ENCODE measurements around the gene NAA60. TPM values are rescaled to one million over a fixed set of nuclear protein-coding genes. Genes with fewer than 3 reads are reported as not detected.

NAA60 gene
- 38.2 TPM for total RNA-seq
- long read RNA-seq, transcript NAA60-229 (7 exons, 2,531 nt) = major isoform, 51 of 91 reads
- long read RNA-seq, transcript NAA60-214 (6 exons, 2,931 nt) = minor isoform, 8 of 91 reads
- long read RNA-seq, transcript NAA60-234 (2 exons, 578 nt) = minor isoform, 6 of 91 reads
- long read RNA-seq, partial matches to known transcripts = 7 of 91 reads
- long read RNA-seq, other reads (novel, unspliced or antisense) = 12 of 91 reads

DNA sequence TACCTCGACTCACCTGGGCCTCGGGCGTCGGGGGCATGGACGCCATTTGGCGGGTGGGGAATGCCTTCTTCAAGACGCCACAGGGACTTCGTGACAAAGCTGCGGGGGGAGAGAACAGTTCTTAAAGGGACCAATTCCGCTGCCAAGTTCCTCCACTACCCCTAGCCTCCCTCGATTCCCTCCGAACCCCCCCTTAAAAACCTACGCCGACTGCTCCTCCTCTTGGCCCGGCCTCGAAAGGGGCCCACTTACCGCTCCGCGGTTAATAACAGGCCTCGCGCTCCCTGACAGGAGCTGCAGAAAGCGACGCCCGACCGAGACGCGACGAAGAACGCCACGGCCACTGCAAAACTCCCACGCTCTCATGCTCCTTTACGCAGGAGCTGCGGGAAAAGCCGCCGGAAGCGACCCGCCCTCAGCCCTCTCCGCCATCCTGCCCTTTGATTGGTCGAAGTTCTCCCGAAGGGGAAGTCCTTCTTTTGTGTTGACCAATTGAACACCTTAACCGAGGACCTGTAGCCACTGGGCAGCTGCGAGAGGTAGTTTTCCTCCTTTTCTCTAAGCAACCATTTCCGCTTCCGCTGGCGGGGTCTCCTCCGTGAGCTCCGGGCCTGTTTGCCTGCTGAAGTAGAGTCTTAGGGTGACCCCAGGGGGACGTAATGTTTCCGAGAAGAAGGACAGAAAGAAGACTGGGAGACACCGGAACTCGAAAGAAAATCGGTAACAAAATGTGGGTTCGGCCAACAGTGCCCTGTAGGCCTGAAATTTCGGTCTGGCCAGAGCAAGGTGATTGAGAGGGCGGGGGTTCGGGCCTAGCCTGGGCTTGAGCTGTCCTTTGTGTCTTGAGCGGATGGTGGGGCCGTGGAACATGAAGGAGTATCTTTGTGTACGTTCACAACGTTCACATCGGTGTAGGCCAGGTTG, at the start of gene NAA60, which contains the start of gene ZNF597:
TSS of gene NAA60 (plus strand) at position 573 of the 924 bp plus-strand sequence. CDS start 32,548 bp downstream, outside the sequence.
TSS of gene ZNF597 (minus strand) at position 397 of the 924 bp plus-strand sequence. CDS start at position 46, 351 bp downstream.
- Histone ChIP-seq H3K4me1 (peaks cover 19% of the 10 kb centered on the region), H3K27ac (replicated peaks) (peak within 1 kb of the TSS; percentile 86), H3K4me3 (peak within 1 kb of the TSS; percentile 73), H3K9me3 (replicated peaks) (peaks cover 16% of the 10 kb centered on the region), H3K27me3 (ENCODE audit: low read depth) (no peaks in the 10 kb centered on the region), H3K36me3 (peaks cover 20% of the 10 kb centered on the region)
- intact Hi-C loops (cut with micrococcal nuclease) = no loop called here
- peak; percentile 75 for DNase-seq
- TF ChIP-seq, protein P1, sequence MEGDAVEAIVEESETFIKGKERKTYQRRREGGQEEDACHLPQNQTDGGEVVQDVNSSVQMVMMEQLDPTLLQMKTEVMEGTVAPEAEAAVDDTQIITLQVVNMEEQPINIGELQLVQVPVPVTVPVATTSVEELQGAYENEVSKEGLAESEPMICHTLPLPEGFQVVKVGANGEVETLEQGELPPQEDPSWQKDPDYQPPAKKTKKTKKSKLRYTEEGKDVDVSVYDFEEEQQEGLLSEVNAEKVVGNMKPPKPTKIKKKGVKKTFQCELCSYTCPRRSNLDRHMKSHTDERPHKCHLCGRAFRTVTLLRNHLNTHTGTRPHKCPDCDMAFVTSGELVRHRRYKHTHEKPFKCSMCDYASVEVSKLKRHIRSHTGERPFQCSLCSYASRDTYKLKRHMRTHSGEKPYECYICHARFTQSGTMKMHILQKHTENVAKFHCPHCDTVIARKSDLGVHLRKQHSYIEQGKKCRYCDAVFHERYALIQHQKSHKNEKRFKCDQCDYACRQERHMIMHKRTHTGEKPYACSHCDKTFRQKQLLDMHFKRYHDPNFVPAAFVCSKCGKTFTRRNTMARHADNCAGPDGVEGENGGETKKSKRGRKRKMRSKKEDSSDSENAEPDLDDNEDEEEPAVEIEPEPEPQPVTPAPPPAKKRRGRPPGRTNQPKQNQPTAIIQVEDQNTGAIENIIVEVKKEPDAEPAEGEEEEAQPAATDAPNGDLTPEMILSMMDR (IDR thresholded peaks at IDR 0.05; ENCODE audit: borderline replicate concordance) = no peak

DNA sequence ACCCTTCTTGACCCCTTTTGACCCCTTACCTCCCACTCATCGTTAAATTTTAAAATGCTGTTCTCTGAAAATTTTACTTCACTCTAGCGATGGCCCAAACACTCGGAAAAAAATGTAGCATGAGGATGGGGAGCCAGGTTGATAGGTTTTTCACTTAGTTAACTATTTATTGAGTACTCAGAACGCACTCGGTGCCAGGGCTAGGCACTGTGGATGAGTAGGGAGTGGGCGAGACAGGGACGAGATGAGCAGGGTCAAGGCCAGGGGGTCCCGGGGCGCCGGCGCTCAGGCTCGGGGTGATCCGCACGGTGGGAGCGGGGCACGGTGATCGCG, 43.1 kb upstream of the NAA60 start:
- peaks cover 60% of the 10 kb centered on the region for H3K36me3 ChIP-seq
- H3K9me3 ChIP-seq (replicated peaks) = peaks cover 46% of the 10 kb centered on the region
- peak overlapping the region; percentile 92 for H3K4me3 ChIP-seq
- TF ChIP-seq, protein P1 (IDR thresholded peaks at IDR 0.05; ENCODE audit: borderline replicate concordance) = no peak
- intact Hi-C loops (cut with micrococcal nuclease) = no loop called here
- H3K27ac ChIP-seq (replicated peaks) = peak overlapping the region; percentile 94
- peaks cover 47% of the 10 kb centered on the region for H3K4me1 ChIP-seq
- no peak for DNase-seq
- no peaks in the 10 kb centered on the region for H3K27me3 ChIP-seq (ENCODE audit: low read depth)

GRCh38 chr16:3400779-3401688, 42.4 kb upstream of the NAA60 start, which contains the start of the genes ZNF174 and ZSCAN32:
Gene ZNF174, plus strand, starts transcription at chr16:3401215. Its CDS starts 790 bp downstream, at chr16:3402005.
Gene ZSCAN32, minus strand, starts transcription at chr16:3401004. Its CDS starts 3,447 bp downstream, at chr16:3397557.
- peak; percentile 98 for DNase-seq
- peaks cover 47% of the 10 kb centered on the region for H3K4me1 ChIP-seq
- H3K27me3 ChIP-seq (ENCODE audit: low read depth) = no peaks in the 10 kb centered on the region
- TF ChIP-seq, protein P1 (IDR thresholded peaks at IDR 0.05; ENCODE audit: borderline replicate concordance) = no peak
- H3K9me3 ChIP-seq (replicated peaks) = peaks cover 46% of the 10 kb centered on the region
- intact Hi-C loops (cut with micrococcal nuclease) = no loop called here
- H3K36me3 ChIP-seq = peaks cover 60% of the 10 kb centered on the region
- H3K27ac ChIP-seq (replicated peaks) = peak within 1 kb of the TSS; percentile 94
- H3K4me3 ChIP-seq = peak within 1 kb of the TSS; percentile 92

GRCh38 chr16:3401719-3402397, 41.6 kb upstream of the NAA60 start:
- Histone ChIP-seq H3K4me1 (peaks cover 47% of the 10 kb centered on the region), H3K27ac (replicated peaks) (peak overlapping the region; percentile 94), H3K4me3 (peak overlapping the region; percentile 92), H3K9me3 (replicated peaks) (peaks cover 46% of the 10 kb centered on the region), H3K36me3 (peaks cover 60% of the 10 kb centered on the region), H3K27me3 (ENCODE audit: low read depth) (no peaks in the 10 kb centered on the region)
- TF ChIP-seq, protein P1 (IDR thresholded peaks at IDR 0.05; ENCODE audit: borderline replicate concordance) = no peak
- intact Hi-C loops (cut with micrococcal nuclease) = no loop called here
- no peak for DNase-seq

Data from left ventricle myocardium inferior (tissue), 1 donor.